Left cardiac atrium (tissue), 4 donors: ENCODE measurements around the gene DAPK1. TPM values are rescaled to one million over a fixed set of nuclear protein-coding genes. Genes with fewer than 3 reads are reported as not detected.

Experiments
- ATAC-seq, 2 donors: fragments of 200-7000 bp; cut with Tn5 transposase; one replicate each; pipeline ENCODE4 v1.9.1; 2020; ENCODE audit warnings: mild to moderate bottlenecking in 2 of 2, moderate library complexity in 2 of 2
- DNase-seq: peaks from one replicate; pipeline ENCODE4 v3.0.0-alpha.2; 2020
- intact Hi-C, 2 donors: fragments of 100-400 bp; cut with DNase I; formaldehyde crosslinking; loops; one replicate each; pipeline versions ENCODE4 v1.14.1 to v1.15.1; 2022 to 2023
- total RNA-seq, 2 donors: library from RNA; stranded (reverse); fragmentation: NEBNext Ultra II Directional; extraction: Animal tissue kit (Norgen Biotek cat#: 25700); gene quantifications; one replicate each; pipeline ENCODE4 v1.2.1, GENCODE V29; 2021
- donor health status: DM: no; HTN: yes; CAD: no.
- donor health status: DM: no; HTN: yes; CAD: no; lungs with severe emphysema.
- donor health status: DM: yes; HTN: yes; CAD: no.
- donor health status: Dilated cardiomyopathy.

The DAPK1 gene
- total RNA-seq, 2 donors from 2014 or later = 19.9 to 21.7 TPM

GRCh38 chr9:87601176-87601575 is 103.5 kb downstream of the DAPK1 start:
- intact Hi-C loops = no loop called here
- ATAC-seq (peak; percentile 28 to 41), DNase-seq (peak; percentile 41)

- DNase-seq (no peak), ATAC-seq (no peak)
- intact Hi-C loops = no loop called here
Measured at GRCh38 chr9:87601595-87601994, 103.9 kb downstream of the DAPK1 start.

GRCh38 chr9:87602933-87603643 is 105.4 kb downstream of the DAPK1 start:
- no peak for DNase-seq
- ATAC-seq = no peak
- intact Hi-C loops = no loop called here

GRCh38 chr9:87603854-87604490 is 106.3 kb downstream of the DAPK1 start:
- intact Hi-C loops = no loop called here
- no peak for ATAC-seq
- no peak for DNase-seq

GRCh38 chr9:87604886-87605588 is 107.4 kb downstream of the DAPK1 start:
- intact Hi-C loops = no loop called here
- ATAC-seq (no peak), DNase-seq (no peak)

- DNase-seq (no peak), ATAC-seq (no peak)
- intact Hi-C loops = no loop called here
Measured at GRCh38 chr9:87605676-87606075, 108.0 kb downstream of the DAPK1 start.

GRCh38 chr9:87606841-87607521 is 109.3 kb downstream of the DAPK1 start:
- intact Hi-C loops = no loop called here
- no peak for ATAC-seq
- DNase-seq = no peak

- DNase-seq = no peak
Measured at GRCh38 chr9:87607859-87608258, 110.2 kb downstream of the DAPK1 start.

GRCh38 chr9:87609002-87609401 is 111.3 kb downstream of the DAPK1 start:
- DNase-seq (no peak), ATAC-seq (no peak)
- intact Hi-C loops = no loop called here

More at GRCh38 chr9:87607859-87608258, 110.2 kb downstream of the DAPK1 start:
- ATAC-seq = peak in 1 of 2 donors; percentile 26
- intact Hi-C loops = no loop called here

- intact Hi-C loops = no loop called here
- DNase-seq (no peak), ATAC-seq (no peak)
Measured at GRCh38 chr9:87609486-87609885, 111.8 kb downstream of the DAPK1 start.

GRCh38 chr9:87610200-87611155 is 112.8 kb downstream of the DAPK1 start:
- intact Hi-C loops = no loop called here
- ATAC-seq (peak; percentile 9 to 51), DNase-seq (no peak)

- ATAC-seq (no peak), DNase-seq (no peak)
- intact Hi-C loops = no loop called here
Measured at GRCh38 chr9:87611776-87612175, 114.1 kb downstream of the DAPK1 start.

GRCh38 chr9:87612536-87612935 is 114.9 kb downstream of the DAPK1 start:
- intact Hi-C loops = no loop called here
- ATAC-seq = no peak
- no peak for DNase-seq

- no peak for DNase-seq
- peak in 1 of 2 donors; percentile 34 for ATAC-seq
- intact Hi-C loops = no loop called here
Measured at GRCh38 chr9:87613265-87614111, 115.8 kb downstream of the DAPK1 start.

GRCh38 chr9:87614397-87614796 is 116.7 kb downstream of the DAPK1 start:
- intact Hi-C loops = no loop called here
- ATAC-seq (peak in 1 of 2 donors; percentile 48), DNase-seq (no peak)

GRCh38 chr9:87615136-87615535 is 117.5 kb downstream of the DAPK1 start:
- DNase-seq (no peak), ATAC-seq (no peak)
- intact Hi-C loops = no loop called here

GRCh38 chr9:87615547-87616148 is 118.0 kb downstream of the DAPK1 start:
- intact Hi-C loops = no loop called here
- no peak for DNase-seq
- ATAC-seq = peak in 1 of 2 donors; percentile 44
